Iris pigment epithelial cell (primary cell): ENCODE data around the gene ZBTB42.
"Not testable (repeated sequence)": the region's sequence is repeated elsewhere in the genome, so short reads cannot be mapped to it uniquely, and the experiment has no call there.

Experiments
- DNase-seq: peaks from one replicate; pipeline ENCODE4 v3.0.0-alpha.2; 2011; ENCODE audit warnings: low read depth

ZBTB42 gene

GRCh38 chr14:104810316-104810715 is 9.4 kb downstream of the ZBTB42 start:
- DNase-seq: no peak

GRCh38 chr14:104813286-104813685 is 12.4 kb downstream of the ZBTB42 start:
- DNase-seq: no peak

- not testable (repeated sequence) for DNase-seq
These were observed 13.8 kb downstream of the ZBTB42 start for GRCh38 chr14:104814701-104815100.

- no peak for DNase-seq
These were observed 15.6 kb downstream of the ZBTB42 start for GRCh38 chr14:104816616-104816884.

- no peak for DNase-seq
These were observed 17.2 kb downstream of the ZBTB42 start for GRCh38 chr14:104817930-104818713.

- DNase-seq: no peak
These were observed 17.8 kb downstream of the ZBTB42 start for GRCh38 chr14:104818714-104819161.

GRCh38 chr14:104819361-104819781 is 18.5 kb downstream of the ZBTB42 start:
- no peak for DNase-seq

GRCh38 chr14:104820669-104821228 is 19.8 kb downstream of the ZBTB42 start:
- peak; percentile 75 for DNase-seq

GRCh38 chr14:104821229-104821945 is 20.5 kb downstream of the ZBTB42 start:
- no peak for DNase-seq

GRCh38 chr14:104821971-104822608 is 21.2 kb downstream of the ZBTB42 start:
- no peak for DNase-seq

GRCh38 chr14:104822821-104823615 is 22.1 kb downstream of the ZBTB42 start:
- DNase-seq: no peak

GRCh38 chr14:104824353-104824997 is 23.6 kb downstream of the ZBTB42 start:
- DNase-seq: no peak

- DNase-seq: peak; percentile 68
These were observed 25.4 kb downstream of the ZBTB42 start for GRCh38 chr14:104826189-104826860.

- DNase-seq: no peak
These were observed 25.9 kb downstream of the ZBTB42 start for GRCh38 chr14:104826861-104827176.

- peak; percentile 54 for DNase-seq
These were observed 26.5 kb downstream of the ZBTB42 start for GRCh38 chr14:104827177-104828055.

GRCh38 chr14:104830781-104831180 is 29.9 kb downstream of the ZBTB42 start:
- DNase-seq: no peak

GRCh38 chr14:104836171-104836935 is 35.5 kb downstream of the ZBTB42 start:
- DNase-seq: not testable (repeated sequence)

GRCh38 chr14:104841730-104842129 is 40.8 kb downstream of the ZBTB42 start:
- no peak for DNase-seq

- no peak for DNase-seq
These were observed 42.1 kb downstream of the ZBTB42 start for GRCh38 chr14:104843006-104843405.
